PC-3 (cell line): ENCODE measurements around the gene CEP97.

Experiments
- CTCF ChIP-seq: fragments of 300-600 bp; sonication (generic); conservative IDR thresholded peaks from 2 replicates; pipeline ENCODE4 v1.5.1; 2017; ENCODE audit warnings: antibody characterized with exemption, low read depth, mild to moderate bottlenecking, low read length
- EZH2 ChIP-seq: fragments of 300-600 bp; sonication (generic); IDR thresholded peaks from one replicate; pipeline ENCODE4 v1.6.1; 2017; ENCODE audit warnings: antibody characterized with exemption, mild to moderate bottlenecking, low read length; ENCODE audit not compliant: unreplicated experiment
- EZH2phosphoT487 ChIP-seq: fragments of 300-600 bp; sonication (generic); IDR thresholded peaks from 2 replicates; pipeline ENCODE4 v1.6.1; 2018; ENCODE audit warnings: mild to moderate bottlenecking, antibody characterized with exemption, low read length, borderline replicate concordance

DNA sequence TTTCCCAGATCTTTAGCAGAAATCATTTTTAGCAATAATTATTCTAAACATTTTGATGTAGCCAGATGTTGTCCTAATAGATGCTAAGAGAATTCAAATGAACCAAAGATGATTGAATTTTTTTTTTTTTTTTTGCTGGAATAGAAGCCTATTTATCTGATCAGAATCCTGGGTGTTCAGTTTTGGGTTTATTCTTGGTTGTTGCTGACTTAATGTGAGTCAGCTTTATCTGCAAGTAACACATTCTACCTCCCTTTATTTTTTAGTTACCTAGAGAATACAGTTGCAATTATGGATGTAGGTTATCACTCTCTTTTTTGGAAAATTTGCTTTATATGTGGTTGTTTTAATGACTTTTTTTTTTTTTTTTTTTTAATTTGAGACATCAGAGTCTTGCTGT, 6.4 kb downstream of the CEP97 start:
- TF ChIP-seq CTCF (no peak), EZH2 (no peak), EZH2phosphoT487 (no peak)
